H9 (cell line): Measurements from ENCODE around the gene PSKH1. TPM values are rescaled to one million over a fixed set of nuclear protein-coding genes. Genes with fewer than 3 reads are reported as not detected.

Experiments
- DNase-seq: peaks from one replicate; pipeline ENCODE4 v3.0.0-alpha.2; 2017
- H2AFZ ChIP-seq: one replicate; pipeline ENCODE4 v1.6.1; 2013; ENCODE audit warnings: mild to moderate bottlenecking, low read length, control low read depth, moderate library complexity
- H2AK5ac ChIP-seq: 2 replicates; pipeline ENCODE4 v1.6.1; 2013; ENCODE audit warnings: low read length, control low read depth, mixed read lengths; ENCODE audit not compliant: insufficient read length
- H2BK120ac ChIP-seq: one replicate; pipeline ENCODE4 v1.6.1; 2013; ENCODE audit warnings: low read depth, mild to moderate bottlenecking, low read length, control low read depth, inconsistent platforms; ENCODE audit not compliant: poor library complexity, severe bottlenecking
- H2BK12ac ChIP-seq: 2 replicates; pipeline ENCODE4 v1.6.1; 2013; ENCODE audit warnings: low read length, control low read depth, mixed read lengths, low read depth; ENCODE audit not compliant: insufficient read length
- H2BK15ac ChIP-seq: 2 replicates; pipeline ENCODE4 v1.6.1; 2013; ENCODE audit warnings: low read depth, low read length, control low read depth
- H2BK20ac ChIP-seq: one replicate; pipeline ENCODE4 v1.6.1; 2013; ENCODE audit warnings: low read depth, mild to moderate bottlenecking, low read length, control low read depth, inconsistent platforms; ENCODE audit not compliant: poor library complexity, severe bottlenecking
- H2BK5ac ChIP-seq: 2 replicates; pipeline ENCODE4 v1.6.1; 2013; ENCODE audit warnings: low read length, control low read depth, mixed read lengths; ENCODE audit not compliant: insufficient read length
- H3K14ac ChIP-seq: 2 replicates; pipeline ENCODE4 v1.6.1; 2013; ENCODE audit warnings: low read length, control low read depth; ENCODE audit not compliant: insufficient read depth
- H3K18ac ChIP-seq: 2 replicates; pipeline ENCODE4 v1.6.1; 2013; ENCODE audit warnings: low read depth, mild to moderate bottlenecking, mixed read lengths, low read length, control low read depth; ENCODE audit not compliant: insufficient read length
- H3K23ac ChIP-seq: 2 replicates; pipeline ENCODE4 v1.6.1; 2013; ENCODE audit warnings: low read length, control low read depth, mixed read lengths, low read depth; ENCODE audit not compliant: insufficient read length
- H3K23me2 ChIP-seq: 2 replicates; pipeline ENCODE4 v1.6.1; 2013; ENCODE audit warnings: low read depth, mild to moderate bottlenecking, mixed read lengths, low read length, control low read depth; ENCODE audit not compliant: insufficient read length, poor library complexity, severe bottlenecking
- H3K27ac ChIP-seq: 2 replicates; pipeline ENCODE4 v1.5.1; 2013; ENCODE audit warnings: low read length, control low read depth, mixed read lengths, low read depth; ENCODE audit not compliant: insufficient read length
- H3K27me3 ChIP-seq: 2 replicates; pipeline ENCODE4 v1.6.1; 2013; ENCODE audit warnings: low read length, control low read depth, inconsistent platforms; ENCODE audit not compliant: insufficient read depth
- H3K4ac ChIP-seq: 2 replicates; pipeline ENCODE4 v1.6.1; 2013; ENCODE audit warnings: low read depth, mild to moderate bottlenecking, control low read depth, inconsistent platforms, low read length, moderate library complexity
- H3K4me1 ChIP-seq: 2 replicates; pipeline ENCODE4 v1.6.1; 2013; ENCODE audit warnings: low read length, control low read depth, inconsistent platforms; ENCODE audit not compliant: insufficient read depth
- H3K4me2 ChIP-seq: 2 replicates; pipeline ENCODE4 v1.6.1; 2013; ENCODE audit warnings: low read length, control low read depth, mixed read lengths; ENCODE audit not compliant: insufficient read length, insufficient read depth
- H3K56ac ChIP-seq: 2 replicates; pipeline ENCODE4 v1.6.1; 2013; ENCODE audit warnings: low read depth, mild to moderate bottlenecking, mixed read lengths, low read length, control low read depth; ENCODE audit not compliant: insufficient read length
- H3K79me1 ChIP-seq: 2 replicates; pipeline ENCODE4 v1.6.1; 2013; ENCODE audit warnings: low read depth, mild to moderate bottlenecking, moderate library complexity, low read length, control low read depth, inconsistent platforms; ENCODE audit not compliant: insufficient read depth, poor library complexity, severe bottlenecking
- H3K79me2 ChIP-seq: 2 replicates; pipeline ENCODE4 v1.6.1; 2013; ENCODE audit warnings: low read length, control low read depth, inconsistent platforms; ENCODE audit not compliant: insufficient read depth
- H3K9ac ChIP-seq: 2 replicates; pipeline ENCODE4 v1.6.1; 2013; ENCODE audit warnings: low read length, control low read depth, mixed read lengths; ENCODE audit not compliant: insufficient read length; ENCODE audit errors: extremely low read depth
- H3K9me3 ChIP-seq: one replicate; pipeline ENCODE4 v1.6.1; 2013; ENCODE audit warnings: low read depth, low read length, inconsistent platforms; ENCODE audit not compliant: control insufficient read depth
- H3T11ph ChIP-seq: one replicate; pipeline ENCODE4 v1.6.1; 2013; ENCODE audit warnings: mild to moderate bottlenecking, low read length, control low read depth, inconsistent platforms
- H4K20me1 ChIP-seq: one replicate; pipeline ENCODE4 v1.6.1; 2013; ENCODE audit not compliant: control insufficient read depth, insufficient read length, insufficient read depth
- H4K5ac ChIP-seq: 2 replicates; pipeline ENCODE4 v1.6.1; 2013; ENCODE audit warnings: low read depth, mild to moderate bottlenecking, mixed read lengths, low read length, control low read depth; ENCODE audit not compliant: insufficient read length
- H4K8ac ChIP-seq: replicated peaks from 2 replicates; pipeline ENCODE4 v1.6.1; 2013; ENCODE audit warnings: low read length, control low read depth, mixed read lengths, low read depth; ENCODE audit not compliant: insufficient read length
- H4K91ac ChIP-seq: 2 replicates; pipeline ENCODE4 v1.6.1; 2013; ENCODE audit warnings: low read depth, mild to moderate bottlenecking, moderate library complexity, mixed read lengths, low read length, control low read depth; ENCODE audit not compliant: insufficient read length
- H3K27ac Mint-ChIP-seq, 3 experiments: 2 replicates in 2 of 3; 3 replicates in 1 of 3; pipeline ENCODE4 v1.8.0; 2020 to 2021; ENCODE audit warnings: mixed read lengths in 3 of 3, mild to moderate bottlenecking in 1 of 3, moderate library complexity in 1 of 3
- H3K27me3 Mint-ChIP-seq: 2 replicates; pipeline ENCODE4 v1.8.0; 2021; ENCODE audit warnings: low read depth, mild to moderate bottlenecking, moderate library complexity, mixed read lengths
- H3K36me3 Mint-ChIP-seq, 3 experiments: 2 replicates in 2 of 3; 3 replicates in 1 of 3; pipeline ENCODE4 v1.8.0; 2020 to 2021; ENCODE audit warnings: low read depth in 3 of 3, mixed read lengths in 3 of 3; ENCODE audit not compliant: insufficient read depth in 1 of 3
- H3K4me1 Mint-ChIP-seq, 2 experiments: 2 replicates each; pipeline ENCODE4 v1.8.0; 2020; ENCODE audit warnings: mixed read lengths in 2 of 2
- H3K4me3 Mint-ChIP-seq, 2 experiments: 2 replicates in 1 of 2; 3 replicates in 1 of 2; pipeline ENCODE4 v1.8.0; 2020 to 2021; ENCODE audit warnings: mild to moderate bottlenecking in 2 of 2, mixed read lengths in 2 of 2, moderate library complexity in 1 of 2
- H3K9me3 Mint-ChIP-seq, 2 experiments: 2 replicates in 1 of 2; 3 replicates in 1 of 2; pipeline ENCODE4 v1.8.0; 2020; ENCODE audit warnings: mild to moderate bottlenecking in 2 of 2, mixed read lengths in 2 of 2, moderate library complexity in 1 of 2
- WGBS: extraction: QIAGEN DNeasy Blood & Tissue Kit; methylation state at CpG from one replicate; pipeline ENCODE4 v1.1.7; 2013; ENCODE audit warnings: missing lambda C conversion rate, low lambda C conversion rate, mixed read lengths; ENCODE audit not compliant: insufficient read length; ENCODE audit errors: extremely low coverage; 5-methylcytosine and 5-hydroxymethylcytosine counted together
- total RNA-seq: library from RNA; stranded (reverse); gene quantifications from 2 replicates; pipeline ENCODE4 v1.2.1, GENCODE V29; 2021
- TF ChIP-seq, protein P1 (sequence below): fragments of 200-600 bp; sonication (generic); conservative IDR thresholded peaks from 3 replicates; pipeline ENCODE4 v1.8.0; 2021; ENCODE audit warnings: antibody characterized with exemption, mild to moderate bottlenecking

PSKH1 gene
- total RNA-seq, 1 experiment from 2014 or later = 29.1 TPM

DNA sequence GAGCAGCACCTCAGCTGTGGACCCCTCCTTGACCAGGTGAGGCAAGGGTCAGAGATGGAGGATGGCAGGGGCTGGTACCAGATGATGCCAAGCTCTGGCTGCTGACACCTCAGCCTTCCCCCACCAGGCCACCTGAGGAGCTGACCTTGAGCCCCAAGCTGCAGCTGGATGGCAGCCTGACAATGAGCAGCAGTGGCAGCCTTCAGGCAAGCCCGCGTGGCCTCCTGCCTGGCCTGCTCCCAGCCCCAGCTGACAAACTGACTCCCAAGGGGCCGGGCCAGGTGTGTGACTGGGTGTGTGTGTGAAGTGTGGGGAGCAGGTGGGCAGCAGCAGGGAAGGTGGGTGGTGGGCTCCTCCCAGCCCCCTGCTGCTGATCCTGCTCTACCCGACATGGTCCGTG is 13.1 kb upstream of the PSKH1 start:
- no peaks in the 10 kb centered on the region for H3K79me1 ChIP-seq
- TF ChIP-seq, protein P1, sequence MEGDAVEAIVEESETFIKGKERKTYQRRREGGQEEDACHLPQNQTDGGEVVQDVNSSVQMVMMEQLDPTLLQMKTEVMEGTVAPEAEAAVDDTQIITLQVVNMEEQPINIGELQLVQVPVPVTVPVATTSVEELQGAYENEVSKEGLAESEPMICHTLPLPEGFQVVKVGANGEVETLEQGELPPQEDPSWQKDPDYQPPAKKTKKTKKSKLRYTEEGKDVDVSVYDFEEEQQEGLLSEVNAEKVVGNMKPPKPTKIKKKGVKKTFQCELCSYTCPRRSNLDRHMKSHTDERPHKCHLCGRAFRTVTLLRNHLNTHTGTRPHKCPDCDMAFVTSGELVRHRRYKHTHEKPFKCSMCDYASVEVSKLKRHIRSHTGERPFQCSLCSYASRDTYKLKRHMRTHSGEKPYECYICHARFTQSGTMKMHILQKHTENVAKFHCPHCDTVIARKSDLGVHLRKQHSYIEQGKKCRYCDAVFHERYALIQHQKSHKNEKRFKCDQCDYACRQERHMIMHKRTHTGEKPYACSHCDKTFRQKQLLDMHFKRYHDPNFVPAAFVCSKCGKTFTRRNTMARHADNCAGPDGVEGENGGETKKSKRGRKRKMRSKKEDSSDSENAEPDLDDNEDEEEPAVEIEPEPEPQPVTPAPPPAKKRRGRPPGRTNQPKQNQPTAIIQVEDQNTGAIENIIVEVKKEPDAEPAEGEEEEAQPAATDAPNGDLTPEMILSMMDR = no peak
- H3K9ac ChIP-seq = no peak overlapping the region
- H3K79me2 ChIP-seq = no peaks in the 10 kb centered on the region
- H3K27ac Mint-ChIP-seq = no peak overlapping the region
- H4K8ac ChIP-seq = no peak overlapping the region
- no peak overlapping the region for H2AFZ ChIP-seq
- H3K36me3 Mint-ChIP-seq = peaks cover 29 to 83% (median 73%) of the 10 kb centered on the region in 3 experiments
- peaks cover 6 to 7% of the 10 kb centered on the region in 2 experiments for H3K4me1 Mint-ChIP-seq
- no peak overlapping the region for H3T11ph ChIP-seq
- no peak overlapping the region for H3K4me3 Mint-ChIP-seq
- no CpG with 5 or more reads among the region's 5 CpGs for WGBS
- no peaks in the 10 kb centered on the region for H3K9me3 ChIP-seq
- H4K91ac ChIP-seq = no peak overlapping the region
- no peak overlapping the region for H2BK12ac ChIP-seq
- no peak overlapping the region for H3K14ac ChIP-seq
- H3K27me3 Mint-ChIP-seq = no peaks in the 10 kb centered on the region; the same call in none of the 2 replicates
- H4K5ac ChIP-seq = no peak overlapping the region
- H2BK15ac ChIP-seq = no peak overlapping the region
- no peak overlapping the region for H2AK5ac ChIP-seq
- DNase-seq = no peak
- H3K4ac ChIP-seq = no peak overlapping the region
- no peak overlapping the region for H3K56ac ChIP-seq
- no peak overlapping the region for H2BK120ac ChIP-seq
- H3K9me3 Mint-ChIP-seq = no peaks in the 10 kb centered on the region
- no peaks in the 10 kb centered on the region for H4K20me1 ChIP-seq
- H2BK5ac ChIP-seq = no peak overlapping the region
- H3K23ac ChIP-seq = no peak overlapping the region
- H2BK20ac ChIP-seq = no peak overlapping the region
- H3K4me2 ChIP-seq = no peak overlapping the region
- H3K18ac ChIP-seq = no peak overlapping the region
- no peaks in the 10 kb centered on the region for H3K4me1 ChIP-seq
- H3K23me2 ChIP-seq = no peaks in the 10 kb centered on the region
- H3K27ac ChIP-seq = no peak overlapping the region
- H3K27me3 ChIP-seq = no peaks in the 10 kb centered on the region
